Measurements from ENCODE around the gene CEBPB.

DNA sequence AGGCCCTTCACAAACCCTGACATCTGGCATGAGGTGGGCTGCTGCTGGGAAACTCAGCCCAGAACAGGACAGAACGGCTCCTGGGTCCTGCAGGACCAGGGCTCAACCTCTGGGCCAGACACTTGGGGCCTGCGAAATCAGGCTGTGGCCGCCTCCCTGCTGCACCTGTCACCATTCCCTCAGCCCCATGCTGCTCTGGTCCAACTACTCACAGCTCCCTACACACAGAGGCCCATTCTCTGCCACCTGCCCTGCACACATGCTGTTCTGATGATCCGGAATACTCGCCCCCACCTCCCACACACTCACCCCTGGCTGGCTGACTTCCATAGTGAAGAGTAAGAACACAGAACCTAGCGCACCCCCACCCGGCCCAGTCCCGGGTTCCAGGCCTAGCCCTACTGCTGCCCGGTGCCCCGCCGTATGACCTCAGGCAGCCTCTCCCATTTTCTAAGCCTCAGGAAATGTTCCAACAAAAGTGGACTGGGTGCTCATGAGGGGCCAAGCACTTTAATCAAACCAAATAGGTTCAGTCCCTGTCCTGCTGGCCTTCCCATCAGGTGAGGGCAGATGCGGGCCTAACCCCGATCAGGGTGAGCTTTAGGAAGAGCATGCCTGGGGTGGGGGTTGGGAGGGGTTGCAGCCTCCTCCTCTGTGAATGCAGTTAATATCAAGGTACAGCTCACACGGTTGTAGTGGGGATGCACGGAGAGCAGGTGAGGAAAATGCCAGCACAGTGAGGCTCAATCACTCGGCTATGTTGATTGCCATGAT is 41.0 kb upstream of the CEBPB start:
- TF ChIP-seq EZH2 (IDR thresholded peaks at IDR 0.05; ENCODE audit: insufficient read depth, low read length), result no peak
- no peak for TF ChIP-seq CTCF (IDR thresholded peaks at IDR 0.05; ENCODE audit: insufficient read depth, low read depth, low read length)

Measured in astrocyte (in vitro differentiated cells and primary cell).